ENCODE results near the gene PNKP.

- no peak for TF ChIP-seq CTCF (conservative IDR thresholded peaks at IDR 0.05 in 1 of 2, IDR thresholded peaks at IDR 0.05 in 1 of 2; ENCODE audit: extremely low read depth in 1 of 2, insufficient read depth in 1 of 2, low read depth in 1 of 2, low read length in 2 of 2)
- TF ChIP-seq EZH2 (IDR thresholded peaks at IDR 0.05; ENCODE audit: borderline replicate concordance, low read length), result no peak
Observed at GRCh38 chr19:49881672-49882394, 14.5 kb upstream of the PNKP start.
